CD4-positive, alpha-beta T cell (primary cell): Measurements from ENCODE around the gene HIPK4. TPM values are rescaled to one million over a fixed set of nuclear protein-coding genes. Genes with fewer than 3 reads are reported as not detected.
A peak's percentile ranks its signal among the peaks of the same experiment; 100 is the strongest.

Experiments used
- ATAC-seq: fragments of 200-7000 bp; cut with Tn5 transposase; one replicate; pipeline ENCODE4 v1.10.0; 2022; ENCODE audit warnings: mild to moderate bottlenecking; ENCODE audit not compliant: poor library complexity
- CTCF ChIA-PET: fragments of 350-600 bp; sonication (Branson Sonifier 250); formaldehyde crosslinking; loops from one replicate; lab custom pipeline; 2021; ENCODE audit warnings: antibody characterized with exemption, inconsistent platforms; lab: Charles Lee
- POLR2A ChIA-PET: fragments of 350-600 bp; sonication (Branson Sonifier 250); formaldehyde crosslinking; loops from one replicate; lab custom pipeline; 2021; ENCODE audit warnings: antibody characterized with exemption, inconsistent platforms; lab: Charles Lee
- DNase-seq, 14 experiments: peaks; one replicate each; pipeline ENCODE4 v3.0.0-alpha.2; 2013 to 2020; ENCODE audit warnings: mixed read lengths in 2 of 14
- H3K27ac ChIP-seq, 2 donors: one replicate each; pipeline versions ENCODE4 v1.5.1 to v1.7.0; 2013; ENCODE audit warnings: low read length in 2 of 2, low read depth in 1 of 2, mild to moderate bottlenecking in 1 of 2
- H3K27me3 ChIP-seq, 2 experiments: 1 replicate in 1 of 2; 2 replicates in 1 of 2; pipeline versions ENCODE4 v1.6.1 to v1.7.0; 2013; ENCODE audit warnings: low read length in 2 of 2, control low read depth in 1 of 2, mild to moderate bottlenecking in 1 of 2, moderate library complexity in 1 of 2; ENCODE audit not compliant: insufficient read depth in 2 of 2, control insufficient read depth in 1 of 2
- H3K36me3 ChIP-seq: one replicate; pipeline ENCODE4 v1.6.1; 2013; ENCODE audit warnings: low read length, control low read depth; ENCODE audit not compliant: insufficient read depth
- H3K4me1 ChIP-seq: one replicate; pipeline ENCODE4 v1.6.1; 2013; ENCODE audit warnings: low read length, control low read depth; ENCODE audit not compliant: insufficient read depth
- H3K4me3 ChIP-seq: one replicate; pipeline ENCODE4 v1.5.1; 2013; ENCODE audit warnings: mild to moderate bottlenecking, low read length, moderate library complexity
- H3K9me3 ChIP-seq, 2 experiments: 1 replicate in 1 of 2; 2 replicates in 1 of 2; pipeline versions ENCODE4 v1.6.1 to v1.7.0; 2013; ENCODE audit warnings: low read length in 2 of 2, mild to moderate bottlenecking in 2 of 2, control low read depth in 1 of 2, moderate library complexity in 1 of 2; ENCODE audit not compliant: control insufficient read depth in 1 of 2, insufficient read depth in 1 of 2
- H3K27ac Mint-ChIP-seq: one replicate; pipeline ENCODE4 v1.8.0; 2020; ENCODE audit warnings: mixed read lengths
- H3K27me3 Mint-ChIP-seq: one replicate; pipeline ENCODE4 v1.8.0; 2021; ENCODE audit warnings: mixed read lengths
- H3K36me3 Mint-ChIP-seq: one replicate; pipeline ENCODE4 v1.8.0; 2021; ENCODE audit warnings: low read depth, mixed read lengths
- H3K4me1 Mint-ChIP-seq: one replicate; pipeline ENCODE4 v1.8.0; 2021; ENCODE audit warnings: low read depth, mixed read lengths
- H3K4me3 Mint-ChIP-seq: one replicate; pipeline ENCODE4 v1.8.0; 2020; ENCODE audit warnings: mild to moderate bottlenecking, mixed read lengths
- H3K9me3 Mint-ChIP-seq: one replicate; pipeline ENCODE4 v1.8.0; 2020; ENCODE audit warnings: mixed read lengths
- intact Hi-C, 2 experiments: fragments of 100-400 bp; cut with DNase I in 1 of 2; cut with micrococcal nuclease in 1 of 2; formaldehyde crosslinking; loops; one replicate each; pipeline versions ENCODE4 v1.15.1 to v1.9.0; 2023 to 2025; cut with DNase I, micrococcal nuclease
- total RNA-seq, 174 experiments: library from RNA in 2 of 174; stranded (reverse) in 2 of 174; gene quantifications; one replicate each; pipeline ENCODE4 v1.2.3 and lab custom pipeline; 2021 to 2026
- TF ChIP-seq, protein P1 (sequence below): fragments of 200-600 bp; IDR thresholded peaks from one replicate; pipeline ENCODE4 v1.8.0; 2022; ENCODE audit warnings: antibody characterized with exemption, mild to moderate bottlenecking

Gene HIPK4
- total RNA-seq, 2 experiments from 2014 or later = 0.08 to 0.11 TPM

DNA sequence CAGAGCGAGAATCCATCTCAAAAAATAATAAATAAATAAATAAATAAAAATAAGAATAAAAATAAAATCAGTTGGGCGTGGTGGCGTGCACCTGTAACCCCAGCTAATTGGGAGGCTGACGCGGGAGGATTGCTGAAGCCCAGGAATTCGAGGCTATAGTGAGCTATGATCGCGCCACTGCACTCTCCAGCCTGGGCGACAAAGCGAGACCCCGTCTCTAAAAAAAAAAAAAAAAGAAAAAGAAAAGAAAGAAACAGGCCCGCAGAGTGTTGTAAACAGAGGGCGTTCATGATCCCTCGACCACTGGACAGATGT is 30.4 kb upstream of the HIPK4 start:
- H3K9me3 ChIP-seq = no peaks in the 10 kb centered on the region
- peaks cover 50% of the 10 kb centered on the region for H3K4me1 ChIP-seq
- ATAC-seq = no peak
- Mint-ChIP-seq H3K27ac (peak overlapping the region; percentile 91), H3K4me3 (peak overlapping the region; percentile 93), H3K27me3 (no peaks in the 10 kb centered on the region), H3K36me3 (peaks cover 18% of the 10 kb centered on the region), H3K9me3 (no peaks in the 10 kb centered on the region), H3K4me1 (peaks cover 36% of the 10 kb centered on the region)
- no peak for DNase-seq
- H3K27ac ChIP-seq = peak overlapping the region; percentile 83 to 90
- H3K36me3 ChIP-seq = peaks cover 11% of the 10 kb centered on the region
- intact Hi-C loops = loop anchor here (2.0 to 10.0 kb wide), 5 partner anchors 44 to 586 kb away; partner anchors contain the start of genes BLVRB (in 1 of the 2), DYRK1B (in 1 of the 2) and LTBP4 (in 1 of the 2)
- TF ChIP-seq, protein P1, sequence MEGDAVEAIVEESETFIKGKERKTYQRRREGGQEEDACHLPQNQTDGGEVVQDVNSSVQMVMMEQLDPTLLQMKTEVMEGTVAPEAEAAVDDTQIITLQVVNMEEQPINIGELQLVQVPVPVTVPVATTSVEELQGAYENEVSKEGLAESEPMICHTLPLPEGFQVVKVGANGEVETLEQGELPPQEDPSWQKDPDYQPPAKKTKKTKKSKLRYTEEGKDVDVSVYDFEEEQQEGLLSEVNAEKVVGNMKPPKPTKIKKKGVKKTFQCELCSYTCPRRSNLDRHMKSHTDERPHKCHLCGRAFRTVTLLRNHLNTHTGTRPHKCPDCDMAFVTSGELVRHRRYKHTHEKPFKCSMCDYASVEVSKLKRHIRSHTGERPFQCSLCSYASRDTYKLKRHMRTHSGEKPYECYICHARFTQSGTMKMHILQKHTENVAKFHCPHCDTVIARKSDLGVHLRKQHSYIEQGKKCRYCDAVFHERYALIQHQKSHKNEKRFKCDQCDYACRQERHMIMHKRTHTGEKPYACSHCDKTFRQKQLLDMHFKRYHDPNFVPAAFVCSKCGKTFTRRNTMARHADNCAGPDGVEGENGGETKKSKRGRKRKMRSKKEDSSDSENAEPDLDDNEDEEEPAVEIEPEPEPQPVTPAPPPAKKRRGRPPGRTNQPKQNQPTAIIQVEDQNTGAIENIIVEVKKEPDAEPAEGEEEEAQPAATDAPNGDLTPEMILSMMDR = no peak
- ChIA-PET CTCF (interaction anchor here (0.7 to 2.2 kb wide), 20 partner anchors 12 to 1695 kb away, joined by 3 to 32 read pairs (median 4); partner anchors contain the start of genes BLVRB, C19orf47, LTBP4 and PLD3), POLR2A (interaction anchor here (0.6 to 6.3 kb wide), 17 partner anchors 12 to 1129 kb away, joined by 3 to 71 read pairs (median 4); partner anchors contain the start of genes AKT2, BLVRB, C19orf47 and PLD3)
- peak overlapping the region; percentile 94 for H3K4me3 ChIP-seq
- H3K27me3 ChIP-seq = no peaks in the 10 kb centered on the region

DNA sequence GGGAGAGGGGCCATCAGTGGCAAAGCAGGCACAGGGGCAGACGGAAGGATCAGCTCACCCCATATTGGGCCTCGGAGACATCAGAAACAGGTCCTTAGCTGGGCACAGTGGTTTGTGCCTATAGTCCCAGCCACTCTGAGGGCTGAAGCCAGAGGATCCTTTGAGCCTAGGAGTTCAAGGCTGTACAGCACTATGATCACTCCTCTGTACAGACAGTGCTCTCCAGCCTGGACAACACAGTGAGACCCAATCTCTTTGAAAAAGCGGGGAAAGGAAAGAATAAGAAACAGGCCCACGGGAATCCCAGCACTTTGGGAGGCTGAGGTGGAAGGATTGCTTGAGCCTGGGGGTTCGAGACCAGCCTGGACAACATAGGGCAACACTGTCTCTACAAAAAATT is 29.8 kb upstream of the HIPK4 start:
- ChIA-PET CTCF (interaction anchor here (0.7 to 2.2 kb wide), 9 partner anchors 12 to 101 kb away, joined by 3 to 32 read pairs (median 9); partner anchors contain the start of genes BLVRB, C19orf47, PLD3 and SERTAD3), POLR2A (interaction anchor here (0.7 to 6.3 kb wide), 10 partner anchors 11 to 843 kb away, joined by 3 to 71 read pairs (median 6); partner anchors contain the start of genes AKT2, BLVRB, SERTAD3 and SPTBN4)
- H3K27me3 ChIP-seq = no peaks in the 10 kb centered on the region
- ATAC-seq (no peak), DNase-seq (no peak)
- H3K9me3 Mint-ChIP-seq = no peaks in the 10 kb centered on the region
- intact Hi-C loops = loop anchor here (2.0 to 10.0 kb wide), 5 partner anchors 45 to 585 kb away; partner anchors contain the start of genes BLVRB (in 1 of the 2), DYRK1B (in 1 of the 2) and LTBP4 (in 1 of the 2)
- H3K4me1 ChIP-seq = peaks cover 47% of the 10 kb centered on the region
- peak overlapping the region; percentile 87 for H3K4me3 Mint-ChIP-seq
- peak overlapping the region; percentile 62 for H3K27ac Mint-ChIP-seq
- H3K36me3 ChIP-seq = peaks cover 11% of the 10 kb centered on the region
- peaks cover 15% of the 10 kb centered on the region for H3K36me3 Mint-ChIP-seq
- no peaks in the 10 kb centered on the region for H3K27me3 Mint-ChIP-seq
- no peaks in the 10 kb centered on the region for H3K9me3 ChIP-seq
- H3K27ac ChIP-seq = no peak overlapping the region
- peaks cover 33% of the 10 kb centered on the region for H3K4me1 Mint-ChIP-seq
- no peak overlapping the region for H3K4me3 ChIP-seq
- TF ChIP-seq, protein P1 = no peak

DNA sequence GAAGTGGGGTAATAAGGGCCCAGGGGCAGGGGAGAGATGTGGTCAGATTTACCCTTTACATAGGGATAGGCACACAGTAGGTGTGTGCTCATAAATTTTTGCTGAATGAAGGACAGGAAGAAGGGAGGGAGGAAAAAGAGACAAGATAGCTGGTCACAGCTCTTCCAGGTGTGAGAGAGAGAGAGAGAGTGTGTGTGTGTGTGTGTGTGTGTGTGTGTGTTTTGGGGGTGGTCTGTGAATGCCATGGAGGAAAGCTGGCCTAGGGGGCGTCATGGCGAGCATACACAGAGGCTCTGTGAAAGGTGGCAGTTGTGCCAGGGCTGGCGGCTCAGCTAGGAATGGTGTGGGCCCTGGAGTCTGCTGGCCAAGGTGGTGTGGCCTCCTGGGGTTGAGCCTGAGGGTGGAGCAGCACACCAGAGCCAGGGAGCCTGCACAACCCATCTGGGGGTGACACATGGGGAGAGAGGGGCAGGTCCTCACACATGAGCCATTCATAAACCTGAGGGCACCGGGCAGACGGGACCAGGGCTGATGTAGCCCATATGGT is 29.2 kb upstream of the HIPK4 start:
- ChIA-PET CTCF (interaction anchor here (0.7 kb wide), 1 partner anchor 16 kb away, joined by 4 read pairs; no protein-coding TSS in a partner anchor), POLR2A (interaction anchor here (2.6 to 6.3 kb wide), 2 partner anchors 16 to 25 kb away, joined by 31 to 71 read pairs; partner anchors contain the start of gene SERTAD3)
- Mint-ChIP-seq H3K9me3 (no peaks in the 10 kb centered on the region), H3K36me3 (peaks cover 8% of the 10 kb centered on the region), H3K27ac (peak overlapping the region; percentile 62), H3K27me3 (no peaks in the 10 kb centered on the region), H3K4me3 (peak overlapping the region; percentile 87), H3K4me1 (peaks cover 27% of the 10 kb centered on the region)
- no peak overlapping the region for H3K4me3 ChIP-seq
- TF ChIP-seq, protein P1 = no peak
- H3K9me3 ChIP-seq = no peaks in the 10 kb centered on the region
- no peaks in the 10 kb centered on the region for H3K27me3 ChIP-seq
- intact Hi-C loops = no loop called here
- peaks cover 41% of the 10 kb centered on the region for H3K4me1 ChIP-seq
- H3K27ac ChIP-seq = no peak overlapping the region
- no peak for ATAC-seq
- peaks cover 11% of the 10 kb centered on the region for H3K36me3 ChIP-seq
- DNase-seq = no peak
